Subcutaneous adipose tissue (tissue), 4 donors: ENCODE data around the gene MCMBP. TPM values are rescaled to one million over a fixed set of nuclear protein-coding genes. Genes with fewer than 3 reads are reported as not detected.

Experiments used
- total RNA-seq, 4 donors: library from RNA; depleted of rRNA; stranded (reverse); fragments of >200 nt; gene quantifications; one replicate each; pipeline ENCODE4 v1.1.0, GENCODE V29; 2016
- TF ChIP-seq, protein P1 (sequence below): fragments of 450-650 bp; IDR thresholded peaks from one replicate; pipeline ENCODE4 v1.5.1; 2016; ENCODE audit warnings: low read depth, mild to moderate bottlenecking, control low read depth, antibody characterized with exemption, moderate library complexity

The MCMBP gene
- total RNA-seq, 4 donors from 2014 or later = 42.6 to 60.2 (median 47.3) TPM

DNA sequence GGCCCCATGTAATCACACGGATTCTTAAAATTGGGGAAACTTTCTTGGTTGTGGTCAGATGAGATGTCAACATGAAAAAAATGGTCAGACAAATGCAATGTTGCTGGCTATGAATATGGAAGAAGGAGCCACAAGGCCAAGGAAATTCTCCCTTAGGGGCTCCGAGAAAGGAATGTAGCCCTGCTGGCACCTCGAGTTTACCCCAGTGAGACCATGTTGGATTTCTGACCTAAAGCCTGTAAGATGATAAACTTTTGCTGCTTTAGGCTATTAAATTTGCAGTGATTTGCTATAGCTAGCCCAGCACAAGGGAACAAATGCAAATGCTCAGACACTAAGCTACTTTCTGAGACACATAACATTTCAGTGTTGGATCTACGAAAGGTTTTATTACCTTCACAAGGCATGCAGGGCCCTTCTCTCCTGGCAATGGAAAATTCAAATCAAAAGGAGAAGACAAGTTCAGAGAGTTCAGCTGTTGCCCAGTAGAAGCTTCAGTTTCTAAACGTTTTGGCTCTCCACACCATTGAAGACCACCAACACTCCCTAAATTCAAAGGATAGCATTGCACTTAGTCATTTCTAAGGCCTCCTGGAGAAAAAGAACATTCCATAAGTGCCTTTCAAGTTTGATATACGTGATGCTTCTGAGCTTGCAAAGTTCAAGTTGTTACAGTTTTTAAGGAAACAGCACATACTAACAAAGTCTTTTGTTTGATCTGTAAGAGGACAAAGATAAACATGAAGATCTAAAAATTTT is 23.4 kb downstream of the MCMBP start:
- TF ChIP-seq, protein P1, sequence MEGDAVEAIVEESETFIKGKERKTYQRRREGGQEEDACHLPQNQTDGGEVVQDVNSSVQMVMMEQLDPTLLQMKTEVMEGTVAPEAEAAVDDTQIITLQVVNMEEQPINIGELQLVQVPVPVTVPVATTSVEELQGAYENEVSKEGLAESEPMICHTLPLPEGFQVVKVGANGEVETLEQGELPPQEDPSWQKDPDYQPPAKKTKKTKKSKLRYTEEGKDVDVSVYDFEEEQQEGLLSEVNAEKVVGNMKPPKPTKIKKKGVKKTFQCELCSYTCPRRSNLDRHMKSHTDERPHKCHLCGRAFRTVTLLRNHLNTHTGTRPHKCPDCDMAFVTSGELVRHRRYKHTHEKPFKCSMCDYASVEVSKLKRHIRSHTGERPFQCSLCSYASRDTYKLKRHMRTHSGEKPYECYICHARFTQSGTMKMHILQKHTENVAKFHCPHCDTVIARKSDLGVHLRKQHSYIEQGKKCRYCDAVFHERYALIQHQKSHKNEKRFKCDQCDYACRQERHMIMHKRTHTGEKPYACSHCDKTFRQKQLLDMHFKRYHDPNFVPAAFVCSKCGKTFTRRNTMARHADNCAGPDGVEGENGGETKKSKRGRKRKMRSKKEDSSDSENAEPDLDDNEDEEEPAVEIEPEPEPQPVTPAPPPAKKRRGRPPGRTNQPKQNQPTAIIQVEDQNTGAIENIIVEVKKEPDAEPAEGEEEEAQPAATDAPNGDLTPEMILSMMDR = no peak

DNA sequence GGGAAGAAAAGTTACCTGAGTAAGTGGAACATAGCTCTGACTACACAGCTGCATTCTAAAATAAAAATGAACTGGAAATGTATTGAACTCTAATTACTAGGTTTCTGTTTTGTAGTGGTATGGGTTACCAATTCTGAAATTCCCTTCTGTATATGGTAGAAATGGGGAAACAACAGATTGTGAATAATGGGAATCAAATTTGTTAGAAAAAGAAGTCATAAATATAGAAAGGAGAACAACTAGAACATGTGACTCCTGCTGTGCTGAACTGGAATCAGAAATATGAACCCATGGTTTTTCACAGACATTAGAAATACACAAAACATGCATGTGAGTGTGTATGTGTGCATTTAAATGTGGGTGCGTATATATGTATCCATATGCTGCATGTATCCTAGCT is 27.0 kb downstream of the MCMBP start:
- TF ChIP-seq, protein P1 = no peak

DNA sequence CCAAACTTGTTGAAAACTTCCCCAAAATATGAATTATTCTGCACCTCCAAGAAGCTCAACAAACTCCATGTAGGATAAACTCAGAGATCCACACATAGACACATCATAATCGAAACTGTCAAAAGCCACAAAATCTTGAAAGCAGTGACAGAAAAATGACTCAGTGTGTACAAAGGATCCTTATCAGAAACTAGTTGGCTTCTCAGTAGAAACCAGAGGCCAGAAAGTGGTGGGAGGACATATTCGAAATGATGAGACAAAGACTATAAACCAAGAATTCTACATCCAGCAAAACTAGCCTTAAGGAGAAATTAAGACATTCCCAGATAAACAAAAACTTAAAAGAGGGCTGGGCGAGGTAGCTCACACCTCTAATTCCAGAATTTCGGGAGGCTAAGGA is 38.5 kb downstream of the MCMBP start:
- TF ChIP-seq, protein P1 = no peak

DNA sequence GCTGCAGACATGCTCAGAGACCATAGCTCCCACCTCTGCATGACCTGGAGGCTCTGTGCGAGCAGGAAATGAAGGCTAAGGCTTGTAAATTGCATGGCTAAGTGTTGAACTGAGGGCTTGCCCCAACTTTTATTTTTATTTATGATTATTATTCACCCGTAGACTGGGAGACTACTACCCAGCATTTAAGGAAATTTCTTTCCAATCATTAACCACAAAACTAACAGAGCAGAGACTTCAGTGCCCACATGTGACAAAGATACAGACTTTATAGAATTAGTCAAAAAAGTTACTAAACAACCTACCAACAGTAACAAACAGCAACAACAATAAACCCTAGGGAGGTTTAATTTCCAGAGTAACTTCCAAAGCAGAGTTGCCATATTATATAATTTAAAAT is 39.7 kb downstream of the MCMBP start:
- TF ChIP-seq, protein P1 = no peak

DNA sequence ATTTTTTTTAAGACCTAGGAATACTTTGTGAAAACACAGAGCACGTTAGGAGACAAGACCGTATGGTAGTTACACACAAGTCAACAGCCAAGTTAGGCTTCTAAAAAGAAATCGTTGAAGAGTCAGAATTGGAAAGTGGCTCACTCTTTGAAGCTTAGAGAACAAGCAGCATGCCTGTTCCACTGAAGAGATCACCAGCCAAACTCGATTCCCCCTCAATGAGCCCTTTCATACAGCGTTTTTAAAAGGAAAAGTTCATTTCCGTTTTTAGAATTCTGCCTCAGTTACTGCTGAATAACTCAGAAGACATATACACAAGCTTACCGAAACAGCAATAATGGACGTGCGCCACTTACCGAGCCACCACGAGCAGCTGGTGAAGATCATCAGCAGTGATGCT is 41.0 kb downstream of the MCMBP start:
- TF ChIP-seq, protein P1 = no peak

DNA sequence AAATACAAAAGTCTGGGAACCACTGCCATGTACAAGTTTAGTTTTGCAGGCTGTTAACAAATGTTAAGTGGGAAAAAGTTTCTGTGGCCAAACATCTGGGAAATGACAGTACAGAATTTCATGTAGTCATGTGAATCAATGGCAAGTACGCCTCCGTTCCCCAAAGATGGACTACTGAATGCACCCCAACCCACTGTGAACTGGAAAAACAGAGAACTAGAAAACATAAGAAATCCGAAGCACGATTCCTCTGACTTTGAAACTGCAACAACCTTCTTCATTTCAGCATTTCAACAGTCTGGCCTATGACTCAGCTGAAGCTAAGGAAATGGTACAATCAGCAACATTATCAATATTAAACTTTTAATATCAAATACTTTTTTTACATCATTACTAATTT is 41.8 kb downstream of the MCMBP start:
- TF ChIP-seq, protein P1 = no peak

DNA sequence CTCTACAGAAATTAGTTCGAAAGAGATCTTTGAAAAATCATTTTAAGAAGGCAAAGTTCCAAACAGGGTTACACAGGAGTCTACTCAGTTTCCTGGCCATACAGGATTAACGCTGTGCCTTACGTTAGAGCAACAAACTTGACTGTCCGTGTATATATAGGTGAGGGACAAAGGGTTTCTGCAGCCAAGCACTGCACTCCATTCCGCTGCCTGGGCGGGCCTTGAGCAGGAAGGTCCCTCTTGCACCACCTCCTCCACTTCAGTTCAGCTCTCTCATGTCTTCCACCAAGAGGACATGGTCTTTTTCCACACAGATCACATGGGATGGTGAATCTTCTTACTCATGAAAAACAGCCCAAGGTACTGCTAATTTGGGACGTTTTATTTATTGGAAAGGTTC is 43.2 kb downstream of the MCMBP start:
- TF ChIP-seq, protein P1 = no peak
